ENCODE measurements around the gene PPP1R13B. TPM values are rescaled to one million over a fixed set of nuclear protein-coding genes. Genes with fewer than 3 reads are reported as not detected.
"Not testable (repeated sequence)": the region's sequence is repeated elsewhere in the genome, so short reads cannot be mapped to it uniquely, and the experiment has no call there.

The PPP1R13B gene
- total RNA-seq, 4 donors from 2014 or later, result 19.9 to 25.2 (median 23.6) TPM

DNA sequence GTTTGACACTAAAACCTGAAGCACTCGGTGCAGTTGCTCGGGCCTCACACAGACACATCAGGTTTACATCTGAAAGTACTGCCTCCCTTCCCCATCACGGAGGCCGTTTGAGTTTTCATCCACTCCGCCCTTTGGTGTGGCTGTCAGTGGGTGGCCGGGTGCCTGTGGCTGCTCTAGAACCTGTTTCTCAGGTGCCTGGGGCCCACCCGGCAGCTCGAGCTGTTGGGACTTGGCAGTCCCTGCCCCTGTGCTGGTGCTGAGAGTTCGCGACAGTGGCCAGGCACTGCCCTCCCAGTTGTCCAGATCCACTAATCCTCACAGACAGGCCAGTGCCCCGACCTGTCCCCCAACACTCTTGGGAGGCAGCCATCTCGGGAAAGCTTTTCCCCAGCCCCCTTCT is 154.5 kb downstream of the PPP1R13B start:
- no peak for DNase-seq (ENCODE audit: extremely low spot score)

DNA sequence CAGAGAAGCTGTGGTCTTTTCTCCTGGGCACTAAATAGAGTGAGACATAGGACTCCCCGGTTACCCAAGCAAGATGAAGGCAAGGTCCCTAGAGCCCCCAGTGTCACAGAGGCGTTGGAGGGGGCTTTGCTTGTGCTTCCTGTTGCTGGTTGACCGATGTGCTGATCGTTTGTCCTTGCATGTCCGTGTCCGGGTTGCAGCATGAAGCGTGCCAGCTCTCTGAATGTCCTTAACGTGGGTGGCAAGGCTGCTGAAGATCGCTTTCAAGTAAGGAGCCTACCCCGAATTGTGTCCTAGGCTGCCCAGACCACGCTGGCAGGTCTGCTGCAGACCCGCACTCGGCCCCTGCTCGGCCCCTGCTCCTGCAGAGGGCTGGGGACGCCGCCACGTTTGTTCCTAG is 155.2 kb downstream of the PPP1R13B start:
- Histone ChIP-seq H3K4me3 (no peak overlapping the region), H3K27me3 (no peaks in the 10 kb centered on the region), H3K36me3 (peaks cover 18 to 65% (median 55%) of the 10 kb centered on the region in 4 donors), H3K27ac (replicated peaks in 1 of 4) (no peak overlapping the region), H3K9me3 (no peaks in the 10 kb centered on the region), H3K4me1 (peaks cover 30 to 46% (median 39%) of the 10 kb centered on the region in 4 donors)
- TF ChIP-seq EP300 (IDR thresholded peaks at IDR 0.05) (no peak), POLR2A (IDR thresholded peaks at IDR 0.05; ENCODE audit: low read depth) (no peak), POLR2AphosphoS5 (IDR thresholded peaks at IDR 0.05) (no peak)
- TF ChIP-seq, protein P1, sequence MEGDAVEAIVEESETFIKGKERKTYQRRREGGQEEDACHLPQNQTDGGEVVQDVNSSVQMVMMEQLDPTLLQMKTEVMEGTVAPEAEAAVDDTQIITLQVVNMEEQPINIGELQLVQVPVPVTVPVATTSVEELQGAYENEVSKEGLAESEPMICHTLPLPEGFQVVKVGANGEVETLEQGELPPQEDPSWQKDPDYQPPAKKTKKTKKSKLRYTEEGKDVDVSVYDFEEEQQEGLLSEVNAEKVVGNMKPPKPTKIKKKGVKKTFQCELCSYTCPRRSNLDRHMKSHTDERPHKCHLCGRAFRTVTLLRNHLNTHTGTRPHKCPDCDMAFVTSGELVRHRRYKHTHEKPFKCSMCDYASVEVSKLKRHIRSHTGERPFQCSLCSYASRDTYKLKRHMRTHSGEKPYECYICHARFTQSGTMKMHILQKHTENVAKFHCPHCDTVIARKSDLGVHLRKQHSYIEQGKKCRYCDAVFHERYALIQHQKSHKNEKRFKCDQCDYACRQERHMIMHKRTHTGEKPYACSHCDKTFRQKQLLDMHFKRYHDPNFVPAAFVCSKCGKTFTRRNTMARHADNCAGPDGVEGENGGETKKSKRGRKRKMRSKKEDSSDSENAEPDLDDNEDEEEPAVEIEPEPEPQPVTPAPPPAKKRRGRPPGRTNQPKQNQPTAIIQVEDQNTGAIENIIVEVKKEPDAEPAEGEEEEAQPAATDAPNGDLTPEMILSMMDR (IDR thresholded peaks at IDR 0.05), result no peak
- intact Hi-C loops (cut with DNase I), result no loop called here
- 93% methylated on average over 17 of the region's 17 CpGs for WGBS
- DNase-seq (ENCODE audit: extremely low spot score), result no peak

More for the DNA sequence above, 154.5 kb downstream of the PPP1R13B start:
- Histone ChIP-seq H3K4me3 (no peak overlapping the region), H3K36me3 (peaks cover 18 to 67% (median 54%) of the 10 kb centered on the region in 4 donors), H3K9me3 (no peaks in the 10 kb centered on the region), H3K4me1 (peaks cover 37 to 53% (median 46%) of the 10 kb centered on the region in 4 donors), H3K27me3 (no peaks in the 10 kb centered on the region), H3K27ac (replicated peaks in 1 of 4) (no peak overlapping the region)
- intact Hi-C loops (cut with DNase I), result no loop called here
- TF ChIP-seq POLR2A (IDR thresholded peaks at IDR 0.05; ENCODE audit: low read depth) (no peak), EP300 (IDR thresholded peaks at IDR 0.05) (no peak), POLR2AphosphoS5 (IDR thresholded peaks at IDR 0.05) (no peak)
- TF ChIP-seq, protein P1 (IDR thresholded peaks at IDR 0.05), result no peak
- 84% methylated on average over 6 of the region's 12 CpGs for WGBS

DNA sequence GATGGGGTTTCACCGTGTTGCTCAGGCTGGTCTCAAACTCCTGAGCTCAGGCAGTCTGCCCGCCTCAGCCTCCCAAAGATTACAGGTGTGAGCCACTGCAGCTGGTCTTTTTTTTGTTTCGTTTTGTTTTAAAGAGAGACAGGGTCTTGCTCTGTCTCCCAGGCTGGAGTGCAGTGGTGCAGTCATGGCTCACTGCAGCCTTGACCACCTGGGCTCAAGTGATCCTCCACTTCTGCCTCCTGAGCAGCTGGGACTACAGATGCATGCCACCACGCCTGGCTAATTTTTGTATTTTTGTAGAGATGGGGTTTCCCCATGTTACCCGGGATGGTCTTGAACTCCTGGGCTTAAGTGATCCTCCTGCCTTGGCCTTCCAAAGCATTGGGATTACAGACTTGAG is 155.7 kb downstream of the PPP1R13B start:
- 89% methylated on average over 3 of the region's 5 CpGs for WGBS
- H3K27me3 ChIP-seq; DNase-seq (ENCODE audit: extremely low spot score); H3K9me3 ChIP-seq; intact Hi-C loops (cut with DNase I); H3K4me3 ChIP-seq; H3K27ac ChIP-seq (replicated peaks in 1 of 4): not testable (repeated sequence)
- Histone ChIP-seq H3K4me1 (peaks cover 25 to 41% (median 36%) of the 10 kb centered on the region in 4 donors), H3K36me3 (peaks cover 18 to 70% (median 60%) of the 10 kb centered on the region in 4 donors)

DNA sequence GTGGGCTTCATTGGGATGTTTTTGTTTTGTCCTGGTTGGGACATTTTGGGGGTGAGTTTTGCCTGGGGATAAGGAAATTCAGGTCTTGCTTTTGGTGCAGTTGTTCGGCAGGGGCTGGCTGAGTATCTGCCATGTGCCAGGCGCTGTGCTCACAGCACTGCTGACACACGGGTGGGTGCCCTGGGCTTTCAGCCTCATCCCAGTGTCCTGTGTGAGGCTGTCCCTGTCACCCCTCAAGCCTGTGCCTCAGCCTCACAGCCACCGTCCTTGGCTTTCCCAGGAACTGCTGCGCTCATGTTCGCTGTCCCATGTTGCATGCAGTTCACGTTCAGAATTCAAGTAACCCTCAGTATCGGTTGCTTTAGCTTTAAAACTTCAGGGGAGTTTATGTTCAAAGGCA is 157.0 kb downstream of the PPP1R13B start:
- intact Hi-C loops (cut with DNase I), result no loop called here
- DNase-seq (ENCODE audit: extremely low spot score), result no peak
- 75% methylated on average over 8 of the region's 8 CpGs for WGBS
- peaks cover 18 to 83% (median 73%) of the 10 kb centered on the region in 4 donors for H3K36me3 ChIP-seq
- no peak for TF ChIP-seq EP300 (IDR thresholded peaks at IDR 0.05)
- no peak for TF ChIP-seq POLR2AphosphoS5 (IDR thresholded peaks at IDR 0.05)
- TF ChIP-seq POLR2A (IDR thresholded peaks at IDR 0.05; ENCODE audit: low read depth), result no peak
- TF ChIP-seq, protein P1 (IDR thresholded peaks at IDR 0.05), result no peak
- H3K4me1 ChIP-seq, result peaks cover 12 to 39% (median 29%) of the 10 kb centered on the region in 4 donors
- peak overlapping the region in 1 of 4 donors; percentile 28 for H3K27ac ChIP-seq (replicated peaks in 1 of 4)
- H3K27me3 ChIP-seq, result no peaks in the 10 kb centered on the region
- H3K4me3 ChIP-seq, result no peak overlapping the region
- no peaks in the 10 kb centered on the region for H3K9me3 ChIP-seq

DNA sequence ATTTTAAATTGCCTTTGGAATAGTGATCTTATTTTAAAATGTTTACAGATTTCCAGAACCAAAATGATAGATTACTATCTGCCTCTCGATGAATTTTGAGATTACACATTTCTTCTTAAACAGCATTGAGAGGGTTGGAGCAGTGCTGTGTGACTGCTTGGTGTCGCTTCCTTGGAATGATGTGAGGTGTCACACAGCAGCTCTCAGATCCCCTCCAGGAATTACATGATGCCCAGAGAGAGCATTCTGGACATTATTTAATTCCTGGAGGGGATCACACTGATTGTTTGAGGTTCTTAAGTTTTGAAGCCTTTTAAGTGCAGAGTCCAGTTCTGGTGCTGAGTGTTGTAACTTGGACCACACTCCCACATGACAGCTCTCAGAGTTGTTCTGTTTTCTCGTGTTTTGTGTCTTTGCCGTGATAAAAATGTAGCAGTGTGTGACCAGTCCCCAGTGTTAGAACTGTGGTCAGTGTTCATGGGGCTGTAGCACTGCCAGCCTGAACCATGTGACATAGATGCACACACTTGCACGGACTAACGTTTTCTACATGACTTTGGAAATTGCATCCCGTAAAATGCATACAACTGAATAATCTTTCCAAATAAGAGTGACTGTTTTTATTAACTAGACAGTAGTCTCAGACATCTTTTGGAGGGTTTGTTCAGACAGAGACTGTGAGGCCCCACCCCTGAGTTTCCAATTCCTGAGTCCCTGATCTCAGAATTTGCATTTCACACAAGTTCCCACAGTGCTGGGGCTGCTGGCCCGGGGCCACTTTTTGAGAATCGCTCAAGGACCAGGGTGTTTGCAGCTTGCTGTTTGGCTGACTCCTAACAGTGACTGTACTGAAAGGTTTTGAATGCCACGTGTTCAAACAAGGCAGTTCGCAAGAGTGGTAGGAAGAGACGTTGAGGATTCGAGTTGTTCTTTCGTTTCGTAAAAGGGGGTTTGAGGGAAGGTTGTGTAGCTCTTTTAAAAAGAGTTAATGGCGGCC is 158.2 kb downstream of the PPP1R13B start:
- Histone ChIP-seq H3K9me3 (no peaks in the 10 kb centered on the region), H3K4me3 (no peak overlapping the region), H3K27me3 (no peaks in the 10 kb centered on the region), H3K4me1 (peaks cover 15 to 44% (median 34%) of the 10 kb centered on the region in 4 donors), H3K27ac (replicated peaks in 1 of 4) (peak overlapping the region in 1 of 4 donors; percentile 28), H3K36me3 (peaks cover 17 to 85% (median 76%) of the 10 kb centered on the region in 4 donors)
- WGBS, result 66% methylated on average over 16 of the region's 16 CpGs
- no peak for DNase-seq (ENCODE audit: extremely low spot score)
- TF ChIP-seq POLR2AphosphoS5 (IDR thresholded peaks at IDR 0.05) (no peak), EP300 (IDR thresholded peaks at IDR 0.05) (no peak), POLR2A (IDR thresholded peaks at IDR 0.05; ENCODE audit: low read depth) (no peak)
- TF ChIP-seq, protein P1 (IDR thresholded peaks at IDR 0.05), result no peak
- intact Hi-C loops (cut with DNase I), result loop anchor here (10.0 kb wide), 1 partner anchor 114 kb away; no protein-coding TSS in a partner anchor
